GM18508 (cell line): ENCODE measurements around the gene FES.
"Not testable (repeated sequence)": the region's sequence is repeated elsewhere in the genome, so short reads cannot be mapped to it uniquely, and the experiment has no call there.

ENCODE experiments used
- ATAC-seq: cut with Tn5 transposase; IDR thresholded peaks from one replicate; pipeline ENCODE4 v1.9.1; 2021; ENCODE audit warnings: moderate number of reproducible peaks; ENCODE audit not compliant: insufficient read depth, unreplicated experiment

The FES gene

DNA sequence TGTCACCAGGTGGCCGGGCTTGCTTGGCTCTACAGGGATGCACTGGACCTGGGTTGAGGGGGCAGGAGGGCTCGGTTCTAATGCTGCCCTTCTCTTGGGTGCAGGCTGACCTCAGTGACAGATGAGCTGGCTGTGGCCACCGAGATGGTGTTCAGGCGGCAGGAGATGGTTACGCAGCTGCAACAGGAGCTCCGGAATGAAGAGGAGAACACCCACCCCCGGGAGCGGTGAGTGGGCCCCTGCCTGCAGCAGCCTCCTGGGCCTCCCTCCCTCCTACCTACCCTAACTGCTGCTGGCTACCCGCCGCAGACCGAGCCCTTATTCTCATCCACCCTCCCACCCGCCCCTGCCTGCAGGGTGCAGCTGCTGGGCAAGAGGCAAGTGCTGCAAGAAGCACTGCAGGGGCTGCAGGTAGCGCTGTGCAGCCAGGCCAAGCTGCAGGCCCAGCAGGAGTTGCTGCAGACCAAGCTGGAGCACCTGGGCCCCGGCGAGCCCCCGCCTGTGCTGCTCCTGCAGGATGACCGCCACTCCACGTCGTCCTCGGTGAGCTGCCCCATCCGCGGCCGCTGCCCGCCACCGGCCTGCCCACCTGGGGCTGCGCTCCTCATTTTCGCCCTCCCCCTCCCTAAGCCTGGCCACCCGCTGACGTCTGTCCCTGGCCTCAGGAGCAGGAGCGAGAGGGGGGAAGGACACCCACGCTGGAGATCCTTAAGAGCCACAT lies 5.6 kb downstream of the FES start:
- no peak for ATAC-seq

- no peak for ATAC-seq
Observed at GRCh38 chr15:90890839-90891238, 6.5 kb downstream of the FES start.

GRCh38 chr15:90891346-90891949 lies 7.1 kb downstream of the FES start:
- ATAC-seq = no peak

- no peak for ATAC-seq
Observed at GRCh38 chr15:90892023-90892422, 7.7 kb downstream of the FES start.

- ATAC-seq = no peak
Observed at GRCh38 chr15:90892498-90893174, 8.3 kb downstream of the FES start.

DNA sequence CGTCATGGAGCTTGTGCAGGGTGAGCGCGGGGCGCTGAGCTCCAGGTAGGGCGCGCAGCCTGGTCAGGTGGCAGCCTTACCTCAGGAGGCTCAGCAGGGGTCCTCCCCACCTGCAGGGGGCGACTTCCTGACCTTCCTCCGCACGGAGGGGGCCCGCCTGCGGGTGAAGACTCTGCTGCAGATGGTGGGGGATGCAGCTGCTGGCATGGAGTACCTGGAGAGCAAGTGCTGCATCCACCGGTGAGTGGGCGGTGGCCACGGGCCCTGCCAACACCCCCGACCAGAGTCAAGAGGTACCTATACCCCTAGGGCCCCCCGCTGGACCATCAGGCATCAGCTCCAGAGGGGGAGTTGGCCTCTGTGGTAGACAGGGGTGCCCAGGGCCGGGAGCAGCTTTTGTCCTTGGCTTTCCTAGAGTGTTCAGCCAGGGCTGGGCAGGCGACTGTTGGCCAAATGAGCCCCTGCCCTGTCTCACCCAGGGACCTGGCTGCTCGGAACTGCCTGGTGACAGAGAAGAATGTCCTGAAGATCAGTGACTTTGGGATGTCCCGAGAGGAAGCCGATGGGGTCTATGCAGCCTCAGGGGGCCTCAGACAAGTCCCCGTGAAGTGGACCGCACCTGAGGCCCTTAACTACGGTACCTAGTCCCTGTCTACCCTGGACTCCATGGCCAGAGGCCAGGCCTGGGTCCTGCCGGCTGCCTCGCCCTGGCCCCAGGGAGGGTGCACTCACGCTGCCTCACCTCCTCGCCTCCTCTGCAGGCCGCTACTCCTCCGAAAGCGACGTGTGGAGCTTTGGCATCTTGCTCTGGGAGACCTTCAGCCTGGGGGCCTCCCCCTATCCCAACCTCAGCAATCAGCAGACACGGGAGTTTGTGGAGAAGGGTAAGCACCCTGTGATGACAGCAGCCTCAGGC lies 9.1 kb downstream of the FES start:
- ATAC-seq = no peak

GRCh38 chr15:90895571-90896117 lies 11.3 kb downstream of the FES start:
- no peak for ATAC-seq

DNA sequence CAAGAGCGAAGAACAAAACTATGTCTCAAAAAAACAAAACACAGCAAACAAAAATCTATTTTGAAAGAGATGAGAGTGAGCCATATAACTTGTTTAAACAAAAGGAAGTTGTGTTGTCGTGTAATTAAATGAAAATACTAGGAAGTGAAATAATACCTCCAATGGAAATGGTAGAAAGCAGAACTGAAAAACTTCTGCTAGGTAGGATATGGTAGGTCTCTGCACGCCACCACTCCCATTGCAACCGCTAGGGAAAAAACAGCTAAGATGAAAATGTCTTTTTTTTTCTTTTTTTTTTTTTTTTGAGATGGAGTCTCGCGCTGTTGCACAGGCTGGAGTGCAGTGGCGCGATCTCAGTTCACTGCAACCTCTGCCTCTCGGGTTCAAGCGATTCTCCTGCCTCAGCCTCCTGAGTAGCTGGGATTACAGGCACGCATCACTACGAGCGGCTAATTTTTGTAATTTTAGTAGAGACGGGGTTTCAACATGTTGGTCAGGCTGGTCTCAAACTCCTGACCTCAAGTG lies 12.9 kb downstream of the FES start:
- not testable (repeated sequence) for ATAC-seq

GRCh38 chr15:90901175-90902039 lies 17.1 kb downstream of the FES start:
- ATAC-seq = no peak

DNA sequence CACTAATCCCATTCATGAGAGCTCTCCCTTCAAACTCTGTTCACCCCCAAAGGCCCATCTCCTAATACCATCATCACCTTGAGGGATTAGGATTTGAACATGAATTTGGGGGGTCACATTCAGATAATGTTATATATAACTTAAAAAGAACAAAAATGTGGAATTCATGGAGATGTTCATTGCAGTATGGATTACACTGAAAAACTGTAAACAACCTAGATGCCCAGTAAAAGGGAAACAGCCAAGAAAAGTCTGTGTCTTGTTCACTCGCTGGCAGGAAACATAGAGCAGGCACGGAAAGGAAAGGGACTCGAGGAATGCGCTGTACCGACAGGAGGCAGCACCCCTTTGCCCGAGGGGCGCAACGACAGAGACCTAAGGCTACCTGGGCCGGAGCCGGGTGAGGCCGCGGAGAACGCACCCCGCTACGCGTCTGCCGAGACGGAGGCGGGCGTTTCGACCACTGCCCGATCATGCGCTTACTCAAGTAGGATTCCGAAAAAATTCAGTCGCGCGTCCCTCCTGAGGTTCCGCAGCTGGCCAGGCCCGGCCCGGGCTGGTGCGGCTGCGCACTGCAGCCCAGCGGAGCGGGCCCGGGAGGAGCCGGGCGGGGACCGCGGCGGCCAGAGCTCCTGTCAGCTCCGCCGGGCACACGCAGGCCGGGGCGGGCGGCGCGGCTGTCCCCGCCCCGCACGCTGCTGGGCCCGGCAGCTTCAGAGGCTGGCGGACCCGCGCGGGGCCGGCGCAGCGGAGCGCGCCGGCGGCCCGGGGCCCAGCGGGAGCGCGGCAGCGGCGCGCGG lies 17.9 kb downstream of the FES start:
- ATAC-seq = peak; percentile 45

- no peak for ATAC-seq
Observed at GRCh38 chr15:90902840-90903732, 18.8 kb downstream of the FES start, which contains the start of gene MAN2A2. Gene MAN2A2 (plus strand): TSS chr15:90903302. CDS start chr15:90904208, 906 bp downstream.

DNA sequence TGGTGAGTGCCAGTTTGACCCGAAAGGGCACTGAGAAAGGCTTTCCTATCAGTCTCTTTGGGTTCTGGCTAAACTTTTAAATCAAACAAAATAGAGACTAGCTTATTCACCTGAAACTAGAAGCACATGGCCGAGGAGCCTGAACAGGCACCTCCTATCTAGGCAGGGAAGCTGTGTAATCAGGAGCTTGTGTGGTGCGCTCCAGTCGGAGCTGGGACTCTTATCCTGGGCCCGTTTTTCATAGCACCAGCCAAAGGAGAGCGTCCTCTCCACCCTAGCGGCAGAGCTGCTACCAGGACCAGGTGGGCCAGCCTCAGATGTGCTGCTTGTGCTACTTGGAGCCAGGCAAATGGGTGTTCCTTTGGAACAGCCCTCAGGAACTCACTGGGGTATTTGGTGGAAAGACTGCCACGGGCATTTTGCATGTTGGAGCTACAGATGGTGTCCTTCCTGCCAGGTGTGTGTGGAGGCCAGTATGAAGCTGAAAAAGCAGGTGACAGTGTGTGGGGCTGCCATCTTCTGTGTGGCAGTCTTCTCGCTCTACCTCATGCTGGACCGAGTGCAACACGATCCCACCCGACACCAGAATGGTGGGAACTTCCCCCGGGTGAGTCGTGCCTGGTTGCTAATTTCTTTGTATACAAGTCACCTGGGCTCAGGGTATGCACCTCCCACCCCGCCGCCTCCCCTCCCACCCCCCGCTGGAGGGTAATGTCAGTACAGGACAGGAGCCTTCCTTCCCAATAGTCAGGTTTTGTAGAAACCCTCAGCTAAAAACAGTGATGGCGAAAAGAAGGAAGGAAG lies 19.6 kb downstream of the FES start:
- no peak for ATAC-seq

DNA sequence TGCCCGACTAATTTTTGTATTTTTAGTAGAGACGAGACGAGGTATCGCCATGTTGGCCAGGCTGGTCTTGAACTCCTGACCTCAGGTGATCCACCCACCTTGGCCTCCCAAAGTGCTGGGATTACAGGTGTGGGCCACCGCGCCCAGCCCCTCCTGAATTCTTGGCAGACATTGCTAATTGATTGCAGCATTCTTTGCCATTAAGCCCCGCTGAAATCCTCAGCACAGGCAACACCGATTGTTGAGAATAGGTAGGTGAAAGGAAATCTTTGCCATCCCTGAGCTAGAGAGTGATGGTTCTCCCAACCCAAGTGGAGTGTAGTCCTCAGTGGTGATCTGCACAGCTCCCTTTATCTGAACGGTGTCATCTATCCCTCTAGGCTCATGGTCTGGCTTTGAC lies 20.4 kb downstream of the FES start:
- ATAC-seq = no peak

- no peak for ATAC-seq
Observed at GRCh38 chr15:90905306-90906180, 21.2 kb downstream of the FES start.

GRCh38 chr15:90906181-90906849 lies 22.0 kb downstream of the FES start:
- ATAC-seq = no peak
